Measurements from ENCODE around the gene DNHD1.
A peak's percentile ranks its signal among the peaks of the same experiment; 100 is the strongest.

DNHD1 gene

GRCh38 chr11:6619004-6619745 is 122.1 kb downstream of the DNHD1 start, which contains the start of gene TPP1:
Gene TPP1, minus strand, starts transcription at chr11:6619422. Its CDS starts 22 bp downstream, at chr11:6619400.
- no peaks in the 10 kb centered on the region; the same call in none of the 2 replicates for H3K36me3 ChIP-seq (ENCODE audit: control insufficient read depth, insufficient read depth, low read length)
- DNase-seq (ENCODE audit: low read depth, low spot score): no peak
- no peak within 1 kb of the TSS for H3K27ac ChIP-seq (ENCODE audit: low read length)
- H3K9me3 ChIP-seq (ENCODE audit: control insufficient read depth, insufficient read depth, low read length): no peaks in the 10 kb centered on the region
- H3K27me3 ChIP-seq (ENCODE audit: control insufficient read depth, insufficient read depth, low read length): no peaks in the 10 kb centered on the region
- no peaks in the 10 kb centered on the region; the same call in 1 of the 2 replicates for H3K4me1 ChIP-seq (ENCODE audit: control insufficient read depth, insufficient read depth, low read length)
- WGBS (ENCODE audit: insufficient coverage, insufficient read length): no CpG with 5 or more reads among the region's 16 CpGs
- peak within 1 kb of the TSS; percentile 66 for H3K4me3 ChIP-seq (ENCODE audit: low read length)

- DNase-seq (ENCODE audit: low read depth, low spot score): no peak
- H3K9me3 ChIP-seq (ENCODE audit: control insufficient read depth, insufficient read depth, low read length): no peaks in the 10 kb centered on the region
- H3K36me3 ChIP-seq (ENCODE audit: control insufficient read depth, insufficient read depth, low read length): no peaks in the 10 kb centered on the region; the same call in none of the 2 replicates
- no peak overlapping the region for H3K4me3 ChIP-seq (ENCODE audit: low read length)
- H3K27ac ChIP-seq (ENCODE audit: low read length): no peak overlapping the region
- no peaks in the 10 kb centered on the region; the same call in 1 of the 2 replicates for H3K4me1 ChIP-seq (ENCODE audit: control insufficient read depth, insufficient read depth, low read length)
- H3K27me3 ChIP-seq (ENCODE audit: control insufficient read depth, insufficient read depth, low read length): no peaks in the 10 kb centered on the region
- WGBS (ENCODE audit: insufficient coverage, insufficient read length): no CpG with 5 or more reads among the region's 1 CpG
Observed at GRCh38 chr11:6620636-6621035, 123.6 kb downstream of the DNHD1 start.

Data from iPS DF 6.9 (cell line).